ENCODE measurements around the gene NPEPPS. TPM values are rescaled to one million over a fixed set of nuclear protein-coding genes. Genes with fewer than 3 reads are reported as not detected.

The NPEPPS gene
- total RNA-seq, 2 donors from 2014 or later, result 125 to 170 TPM

Other genes starting within 250 kb of the NPEPPS start
- gene EFCAB13, start 207.2 kb upstream of the NPEPPS start, total RNA-seq, result 1 to 10 TPM; 1.9 to 4.9 TPM
- gene KPNB1, start 118.8 kb downstream of the NPEPPS start, total RNA-seq, result 1,000 to 10,000 TPM in 1 of 2 donors, 100 to 1,000 TPM in 1; 665 to 1,039 TPM
- gene TBKBP1, start 163.1 kb downstream of the NPEPPS start, total RNA-seq, result 10 to 100 TPM; 13.1 to 22.6 TPM
- 100 to 1,000 TPM; 234 to 437 TPM for gene TBX21, start 202.1 kb downstream of the NPEPPS start, total RNA-seq

Data from natural killer cell treated with Interleukin-12 subunit alpha and Interleukin-12 subunit beta and Interleukin-15 and Interleukin-18, amount 100 ng/mL, for 72 hours (primary cell).